HG03045 (cell line): ENCODE data around the gene KDM3B.
"Not testable (repeated sequence)": the region's sequence is repeated elsewhere in the genome, so short reads cannot be mapped to it uniquely, and the experiment has no call there.

Experiments
- ATAC-seq: cut with Tn5 transposase; IDR thresholded peaks from one replicate; pipeline ENCODE4 v1.9.1; 2021; ENCODE audit warnings: mild to moderate bottlenecking, moderate library complexity; ENCODE audit not compliant: unreplicated experiment

Gene KDM3B

GRCh38 chr5:138391859-138392386 is 39.4 kb downstream of the KDM3B start:
- ATAC-seq, result no peak

GRCh38 chr5:138402640-138403039 is 50.2 kb downstream of the KDM3B start:
- ATAC-seq, result peak; percentile 87

DNA sequence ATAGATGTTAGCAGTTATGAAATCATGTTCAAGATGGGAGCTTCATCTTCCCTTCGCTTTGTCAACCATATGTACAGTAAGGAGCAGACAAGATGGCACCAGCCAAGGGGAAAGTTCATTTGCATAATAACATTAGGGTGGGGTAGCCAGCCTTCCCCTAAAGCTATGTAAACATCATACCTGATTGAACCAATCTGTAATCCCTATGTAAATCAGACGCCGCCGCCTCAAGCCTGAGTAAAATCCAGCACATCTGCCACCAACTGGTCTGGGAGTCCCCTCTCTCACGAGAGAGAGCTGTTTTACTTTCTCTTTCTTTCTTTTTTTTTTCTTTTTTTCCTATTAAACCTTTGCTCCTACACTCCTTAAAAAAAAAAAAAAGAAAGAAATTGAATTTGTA is 55.5 kb downstream of the KDM3B start:
- ATAC-seq, result no peak

GRCh38 chr5:138410996-138411640 is 58.6 kb downstream of the KDM3B start:
- not testable (repeated sequence) for ATAC-seq

- no peak for ATAC-seq
Measured at GRCh38 chr5:138418444-138418843, 66.0 kb downstream of the KDM3B start.

DNA sequence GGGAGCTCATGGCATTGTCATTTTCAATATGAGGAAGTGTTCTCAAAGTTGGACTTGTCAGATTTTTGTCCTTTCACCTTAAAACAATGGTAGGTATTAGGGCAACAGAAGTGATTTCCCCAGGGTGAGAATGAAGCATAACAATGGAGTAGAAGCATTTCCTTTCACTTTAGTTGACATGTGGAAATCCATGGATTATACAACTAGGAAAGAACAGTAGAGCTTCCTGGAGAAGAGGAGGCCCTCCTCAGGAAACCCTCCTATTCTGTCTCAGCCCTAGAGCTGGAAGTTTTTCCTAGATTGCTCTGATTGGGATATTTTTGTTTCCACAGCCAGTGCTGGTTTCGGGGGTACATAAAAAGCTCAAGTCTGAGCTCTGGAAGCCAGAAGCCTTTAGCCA is 72.6 kb downstream of the KDM3B start:
- no peak for ATAC-seq

DNA sequence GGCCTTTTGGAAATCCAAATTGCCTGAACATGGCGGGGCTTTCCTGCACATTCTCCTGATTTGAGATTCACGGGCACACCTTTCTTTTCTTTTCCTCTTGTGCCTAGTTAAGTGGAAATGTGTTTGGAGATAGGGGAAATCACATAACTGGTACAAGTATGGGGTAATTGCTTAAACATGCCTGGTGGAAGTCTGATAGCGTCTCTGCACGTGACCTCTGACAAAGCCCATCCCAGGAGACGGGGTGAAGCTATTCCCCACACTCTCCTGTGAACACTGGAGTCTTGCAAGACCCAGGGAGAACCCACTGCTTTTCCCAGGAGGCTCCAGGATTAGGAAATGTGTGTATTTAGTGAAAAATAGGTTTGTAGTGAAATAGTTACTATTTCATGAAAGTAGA is 83.5 kb downstream of the KDM3B start:
- ATAC-seq, result no peak

DNA sequence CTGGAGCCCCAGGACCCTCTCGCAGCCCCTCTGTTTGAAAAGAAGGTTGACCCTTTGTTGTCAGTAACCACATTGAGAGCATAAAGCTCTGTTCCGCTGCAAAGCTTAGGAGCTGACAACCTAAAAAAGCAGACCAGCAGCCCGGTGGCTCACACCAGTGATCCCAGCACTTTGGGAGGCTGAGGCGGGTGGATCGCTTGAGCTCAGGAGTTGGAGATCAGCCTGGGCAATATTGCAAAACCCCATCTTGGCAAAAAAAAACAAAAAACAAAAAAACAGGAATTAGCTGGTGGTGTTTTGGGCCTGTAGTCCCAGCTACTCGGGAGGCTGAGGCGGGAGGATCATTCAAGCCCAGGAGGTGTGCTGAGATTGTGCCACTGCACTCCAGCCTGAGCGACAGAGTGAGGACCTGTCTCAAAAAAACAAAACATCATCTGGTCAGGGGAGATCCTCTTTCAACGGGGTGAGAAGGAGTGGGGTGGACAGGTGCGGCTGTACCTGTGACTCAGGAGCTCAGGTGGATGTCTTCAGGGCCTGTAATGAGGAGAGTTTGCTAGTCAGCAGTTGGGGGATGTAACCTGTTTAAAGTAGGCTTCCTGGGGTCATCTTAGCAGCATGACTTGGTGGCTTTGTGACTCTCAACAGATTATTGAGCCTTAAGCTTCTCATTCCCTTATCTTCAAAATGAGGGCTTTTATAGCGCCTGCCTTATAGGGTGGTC is 85.7 kb downstream of the KDM3B start:
- ATAC-seq, result no peak

GRCh38 chr5:138438724-138439476 is 86.4 kb downstream of the KDM3B start, which contains the start of gene REEP2:
Gene REEP2, plus strand, starts transcription at chr5:138439057. Its CDS starts 152 bp downstream, at chr5:138439209.
- ATAC-seq, result peak; percentile 63

DNA sequence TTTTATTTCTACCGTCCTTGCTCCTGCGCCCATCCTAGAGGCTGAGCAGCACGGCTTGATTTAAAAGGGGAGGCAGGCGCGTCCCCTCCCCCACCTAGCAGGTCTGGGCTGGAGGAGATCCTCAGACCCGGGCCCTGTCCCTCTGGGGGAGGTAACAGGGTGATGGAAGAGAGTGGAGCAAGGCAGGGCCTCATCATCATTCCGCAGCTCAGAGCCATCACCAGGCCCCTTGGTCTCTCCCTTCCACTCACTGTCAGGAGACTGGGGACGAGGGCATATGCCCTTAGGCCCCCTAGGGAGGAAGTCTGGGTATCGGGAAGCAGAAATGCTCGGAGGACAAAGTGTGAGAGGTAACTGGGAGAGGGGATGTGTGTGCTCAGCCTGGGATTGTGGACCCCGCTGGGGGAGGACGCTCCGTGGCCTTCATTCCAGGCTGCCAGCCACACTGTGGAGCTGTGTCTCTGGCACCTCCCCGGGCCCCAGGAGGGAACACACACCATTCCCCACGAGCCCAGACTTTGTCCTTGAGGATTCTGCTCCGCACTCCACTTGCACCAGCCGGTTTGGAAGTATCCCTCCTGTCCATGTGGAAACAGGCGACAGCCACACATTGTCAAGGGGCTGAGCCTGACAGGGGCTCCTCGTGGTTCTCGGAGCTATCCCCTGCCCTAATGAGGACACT is 87.1 kb downstream of the KDM3B start:
- no peak for ATAC-seq

DNA sequence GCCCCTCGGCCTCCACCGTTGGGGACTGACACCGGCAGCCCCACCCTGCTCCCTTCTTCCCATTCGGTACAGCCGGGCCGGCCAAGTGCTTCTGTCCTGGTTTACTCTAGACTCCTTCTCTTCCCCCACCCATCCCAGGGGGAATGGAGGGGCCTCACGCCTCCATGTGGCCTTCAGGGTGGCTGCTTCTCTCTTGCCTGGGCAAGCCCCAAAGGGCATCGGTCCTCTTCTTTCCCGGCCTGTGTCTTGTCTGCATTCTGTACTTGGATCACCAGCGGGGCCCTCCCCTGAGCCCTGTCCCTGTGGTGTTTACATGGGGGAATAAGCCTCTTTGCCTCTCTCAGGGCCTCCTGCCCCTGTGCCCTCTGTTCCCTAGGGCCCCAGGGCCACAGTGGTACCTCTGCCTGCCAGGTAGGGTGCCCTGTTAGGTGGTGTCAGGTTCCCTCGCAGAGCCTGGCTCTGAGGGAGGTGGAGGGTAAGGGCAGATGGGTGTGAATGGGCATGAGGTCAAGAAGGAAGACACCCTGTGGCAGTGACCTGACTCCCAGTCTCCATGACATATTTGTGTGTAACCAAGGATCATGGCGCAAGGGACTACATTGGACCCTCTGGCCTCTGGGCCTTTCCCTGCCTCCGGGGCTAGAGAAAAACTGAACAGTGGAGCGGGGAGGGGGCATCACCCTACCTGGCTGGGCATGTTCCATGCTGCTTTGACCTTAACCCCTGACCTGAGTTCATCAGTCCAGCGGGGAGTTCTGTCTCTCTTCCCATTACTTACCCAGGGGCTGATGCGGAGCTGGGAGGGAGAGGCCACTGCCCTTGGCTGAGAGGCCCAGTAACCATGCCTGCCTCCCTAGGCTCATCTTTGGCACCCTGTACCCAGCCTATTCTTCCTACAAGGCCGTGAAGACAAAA is 87.9 kb downstream of the KDM3B start:
- no peak for ATAC-seq

- no peak for ATAC-seq
Measured at GRCh38 chr5:138441221-138441620, 88.7 kb downstream of the KDM3B start.

- ATAC-seq, result no peak
Measured at GRCh38 chr5:138444078-138444773, 91.7 kb downstream of the KDM3B start.

GRCh38 chr5:138444774-138445546 is 92.5 kb downstream of the KDM3B start:
- no peak for ATAC-seq

DNA sequence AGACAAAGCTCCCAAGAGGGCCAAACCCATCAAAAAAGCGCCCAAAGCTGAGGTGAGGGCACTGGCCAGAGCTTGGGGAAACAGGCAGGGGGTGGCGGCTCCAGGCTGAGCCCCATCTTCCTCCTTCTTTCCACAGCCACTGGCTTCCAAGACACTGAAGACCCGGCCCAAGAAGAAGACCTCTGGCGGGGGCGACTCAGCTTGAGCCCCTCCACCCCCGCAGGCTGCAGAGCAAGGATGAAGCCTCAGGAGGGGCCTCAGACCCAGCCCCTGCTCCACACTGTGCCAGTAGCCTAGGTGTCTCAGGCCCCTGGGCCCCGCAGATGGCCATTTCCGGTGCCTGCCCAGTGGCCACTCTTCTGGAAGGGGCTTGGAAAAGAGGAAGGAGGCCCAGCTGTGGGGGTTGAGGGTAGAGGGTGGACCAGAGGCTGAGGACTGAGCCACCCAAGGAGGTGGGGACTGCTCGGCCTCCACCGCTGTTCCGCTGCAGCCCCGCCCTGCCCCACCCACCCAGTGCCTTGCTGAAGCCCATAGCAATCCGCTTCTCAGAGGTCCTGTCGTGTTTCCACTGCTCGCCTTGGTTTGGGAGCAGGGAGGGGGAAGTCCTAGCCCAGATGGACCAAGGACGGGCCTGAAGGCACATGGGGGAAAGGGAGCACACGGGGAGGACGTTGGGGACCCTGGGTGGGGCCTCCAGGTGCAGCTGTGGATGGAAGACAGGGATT is 93.2 kb downstream of the KDM3B start:
- no peak for ATAC-seq

DNA sequence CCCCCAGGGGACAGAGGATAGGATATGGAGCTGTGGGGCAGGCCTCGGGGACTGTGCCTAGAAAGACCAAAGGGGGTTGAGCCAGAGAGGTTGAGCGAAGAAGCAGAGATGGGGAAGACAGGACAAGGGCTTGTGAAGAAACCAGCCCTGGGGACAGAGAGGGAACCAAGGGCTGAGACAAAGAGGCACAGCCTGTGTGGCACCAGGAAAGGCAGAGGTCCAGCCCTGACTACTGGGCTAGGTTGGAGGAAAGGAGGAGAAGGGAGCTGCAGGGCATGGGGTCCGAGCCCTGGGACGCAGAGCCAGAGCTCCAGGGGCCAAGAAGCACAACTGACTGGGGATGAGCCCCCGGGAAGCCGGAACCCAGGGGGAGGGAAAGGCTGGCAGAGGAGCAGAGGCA is 95.6 kb downstream of the KDM3B start:
- no peak for ATAC-seq

DNA sequence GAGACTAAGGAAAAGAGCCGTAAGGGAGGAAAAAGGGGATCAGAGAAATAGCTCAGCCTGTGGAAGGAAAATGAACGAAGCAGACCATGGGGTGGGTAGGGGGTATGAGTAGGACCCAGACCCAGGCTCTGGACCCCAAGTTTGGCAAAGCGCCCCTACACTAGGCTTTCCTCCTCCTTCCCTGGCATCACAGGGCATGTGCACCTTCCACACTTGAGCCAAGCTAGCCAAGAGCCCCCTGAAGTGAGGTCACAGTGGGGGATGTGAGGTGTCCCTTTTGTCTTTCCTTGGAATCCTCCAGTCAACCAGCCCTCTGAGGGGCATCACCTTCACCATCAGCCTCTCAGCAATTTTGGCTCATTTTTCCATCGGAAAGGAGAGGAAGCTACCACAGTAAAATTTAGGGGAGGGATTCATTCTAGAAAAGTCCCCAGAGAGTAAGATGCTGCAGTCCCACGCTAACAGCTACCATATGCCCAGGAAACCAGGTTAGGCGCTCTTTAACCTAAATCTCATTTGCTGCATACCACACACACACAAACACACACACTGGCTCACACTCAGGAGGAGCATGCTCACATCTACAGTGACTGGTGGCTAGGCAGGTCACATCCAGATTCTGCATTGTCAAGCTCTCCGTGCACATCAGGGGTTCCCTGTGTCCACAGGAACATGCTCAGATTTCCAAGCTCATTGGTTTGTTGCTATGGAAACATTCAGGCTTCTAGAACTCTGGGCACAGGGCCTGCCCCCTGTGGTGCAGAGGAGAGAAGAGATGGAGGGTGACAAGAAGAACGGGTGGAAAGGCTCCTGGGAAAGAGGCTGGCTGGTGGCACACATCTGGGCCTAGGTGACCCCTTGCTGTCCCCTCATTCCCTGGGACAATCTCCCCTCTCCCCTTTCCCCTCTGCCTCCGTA is 96.3 kb downstream of the KDM3B start:
- no peak for ATAC-seq
